Activated effector memory CD4-positive, alpha-beta T cell treated with anti-CD3 and anti-CD28 coated beads, Interleukin-2, amount 50 U/mL, for 16 hours (primary cell): ENCODE results near the gene CABP1.
A peak's percentile ranks its signal among the peaks of the same experiment; 100 is the strongest.
"Not testable (repeated sequence)": the region's sequence is repeated elsewhere in the genome, so short reads cannot be mapped to it uniquely, and the experiment has no call there.

ENCODE experiments used
- DNase-seq: peaks from one replicate; pipeline ENCODE4 v3.0.0-alpha.2; 2020

CABP1 gene

DNA sequence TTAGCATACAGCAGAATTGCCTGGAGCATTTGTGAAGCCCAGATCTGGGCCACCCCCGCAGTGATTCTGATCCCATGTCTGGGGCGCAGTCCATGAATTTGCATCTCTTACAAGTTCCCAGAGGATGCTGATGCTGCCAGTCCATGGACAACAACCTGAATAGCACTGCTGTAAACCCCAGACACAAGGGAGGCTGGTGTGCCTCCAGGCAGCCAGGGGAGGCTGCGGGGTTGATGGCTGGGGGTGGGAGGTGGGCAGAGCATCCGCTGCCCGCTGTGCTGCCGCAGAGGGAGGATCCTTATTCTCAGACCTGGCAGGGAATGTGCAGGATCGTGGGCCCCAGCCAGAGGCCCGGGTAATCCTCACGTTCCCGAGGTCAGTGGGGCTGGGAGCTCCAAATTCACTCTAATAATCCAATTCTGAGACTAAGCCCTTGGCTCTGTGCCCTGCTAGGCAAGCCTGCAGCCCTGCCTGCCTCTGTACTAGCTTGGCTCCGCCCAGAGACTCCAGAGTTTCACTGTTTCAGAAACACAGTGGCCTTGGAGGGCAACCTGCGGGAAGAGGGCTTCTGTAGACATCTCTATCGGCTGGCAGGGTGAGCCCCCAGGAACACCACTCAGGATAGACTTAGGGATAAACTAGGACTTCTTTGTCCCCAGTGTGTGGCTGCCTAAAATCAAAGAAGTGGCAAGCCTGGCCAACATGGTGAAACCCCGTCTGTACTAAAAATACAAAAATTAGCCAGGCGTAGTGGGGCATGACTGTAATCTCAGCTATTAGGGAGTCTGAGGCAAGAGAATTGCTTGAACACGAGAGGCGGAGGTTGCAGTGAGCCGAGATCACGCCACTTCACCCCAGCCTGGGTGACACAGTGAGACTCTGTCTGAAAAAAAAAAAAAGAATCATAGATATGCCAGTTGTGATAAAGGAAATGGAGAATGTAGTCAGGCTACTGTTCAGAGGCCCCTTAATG, 28.7 kb downstream of the CABP1 start:
- DNase-seq, result no peak

- not testable (repeated sequence) for DNase-seq
These were observed 29.8 kb downstream of the CABP1 start for GRCh38 chr12:120670237-120670636.

DNA sequence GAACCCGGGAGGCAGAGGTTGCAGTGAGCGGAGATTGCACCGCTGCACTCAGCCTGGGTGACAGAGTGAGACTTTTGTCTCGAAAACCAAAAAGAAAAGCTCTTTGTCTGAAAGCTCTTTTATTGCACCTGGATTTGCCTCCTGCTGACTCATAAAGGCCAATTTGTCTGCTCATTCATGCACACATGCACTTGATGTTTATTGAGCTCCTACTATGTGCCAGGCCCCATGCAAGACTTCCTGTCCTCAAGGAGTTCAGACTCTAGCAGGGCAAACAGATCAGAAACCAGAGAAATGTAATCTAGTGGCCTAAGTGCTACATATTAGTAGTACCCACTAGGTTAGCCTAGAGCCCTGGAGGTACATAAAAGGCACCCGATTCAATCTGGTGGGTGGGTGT, 30.2 kb downstream of the CABP1 start:
- no peak for DNase-seq

- DNase-seq, result no peak
These were observed 33.7 kb downstream of the CABP1 start for GRCh38 chr12:120674097-120674636.

- no peak for DNase-seq
These were observed 37.5 kb downstream of the CABP1 start for GRCh38 chr12:120677765-120678473.

- DNase-seq, result no peak
These were observed 38.1 kb downstream of the CABP1 start for GRCh38 chr12:120678572-120678971.

DNA sequence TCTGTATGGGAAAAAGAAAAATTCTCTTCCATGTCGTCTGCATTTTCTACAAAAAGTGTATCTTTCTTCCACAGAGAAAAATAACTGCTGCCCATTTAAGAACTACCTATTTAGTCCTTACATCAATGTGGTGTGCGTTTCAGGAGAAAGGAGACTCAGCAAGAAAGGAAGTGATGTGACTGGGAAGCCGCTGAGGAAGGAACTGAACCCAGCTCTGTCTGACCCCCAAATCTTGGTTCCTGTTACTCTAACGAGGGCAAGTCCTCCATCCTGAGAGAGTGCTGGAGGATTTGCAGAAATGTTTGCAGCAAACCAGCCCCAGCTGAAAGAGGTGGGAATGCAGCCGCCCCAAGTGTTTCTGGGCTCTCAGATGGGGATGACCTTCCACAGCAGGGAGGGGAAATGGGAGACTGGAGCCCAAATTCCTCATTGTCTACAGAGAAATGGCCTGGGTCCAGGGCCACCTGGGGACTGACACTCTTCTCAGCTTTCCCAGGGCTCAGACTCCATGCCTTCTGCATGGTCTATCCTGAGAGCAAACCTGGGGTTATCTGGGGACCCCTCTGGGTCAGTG, 39.8 kb downstream of the CABP1 start:
- DNase-seq, result no peak

DNA sequence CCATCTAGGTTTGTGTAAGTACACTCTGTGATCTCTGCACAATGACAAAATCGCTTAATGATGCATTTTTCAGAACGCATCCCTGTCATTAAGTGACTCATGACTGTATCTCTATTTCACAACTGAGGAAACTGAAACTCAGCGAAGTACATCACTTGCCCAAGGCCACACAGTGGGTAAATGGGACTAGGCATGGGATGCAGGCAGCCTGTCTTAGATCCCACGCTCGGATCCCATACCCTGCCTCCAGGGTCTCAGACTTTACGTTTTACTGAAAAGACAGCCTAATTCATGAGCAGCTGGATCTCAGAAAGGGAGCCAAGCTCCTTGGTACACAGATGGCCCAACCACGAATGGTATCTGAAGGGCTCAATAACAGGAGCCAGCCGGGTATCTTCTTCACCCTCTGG, 44.1 kb downstream of the CABP1 start:
- DNase-seq, result no peak

DNA sequence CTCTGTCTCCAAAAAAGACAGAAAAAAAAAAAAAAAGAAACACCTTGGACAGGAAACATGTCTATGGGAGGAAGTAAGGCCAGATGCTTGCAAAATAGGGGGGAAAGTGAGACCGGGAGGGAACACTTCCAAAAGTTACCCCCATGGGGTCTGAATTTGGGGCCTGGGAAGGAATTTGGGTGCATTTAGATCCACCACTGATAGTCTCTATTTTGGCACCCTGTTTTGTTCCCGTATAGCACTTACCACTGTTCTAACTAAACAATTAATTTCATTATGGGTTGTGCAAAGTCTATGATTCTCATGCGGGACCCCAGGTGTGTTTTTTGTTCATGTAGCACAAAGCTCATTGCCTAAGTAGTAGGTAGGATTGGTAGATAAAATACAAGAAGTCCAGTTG, 45.1 kb downstream of the CABP1 start:
- DNase-seq, result no peak

DNA sequence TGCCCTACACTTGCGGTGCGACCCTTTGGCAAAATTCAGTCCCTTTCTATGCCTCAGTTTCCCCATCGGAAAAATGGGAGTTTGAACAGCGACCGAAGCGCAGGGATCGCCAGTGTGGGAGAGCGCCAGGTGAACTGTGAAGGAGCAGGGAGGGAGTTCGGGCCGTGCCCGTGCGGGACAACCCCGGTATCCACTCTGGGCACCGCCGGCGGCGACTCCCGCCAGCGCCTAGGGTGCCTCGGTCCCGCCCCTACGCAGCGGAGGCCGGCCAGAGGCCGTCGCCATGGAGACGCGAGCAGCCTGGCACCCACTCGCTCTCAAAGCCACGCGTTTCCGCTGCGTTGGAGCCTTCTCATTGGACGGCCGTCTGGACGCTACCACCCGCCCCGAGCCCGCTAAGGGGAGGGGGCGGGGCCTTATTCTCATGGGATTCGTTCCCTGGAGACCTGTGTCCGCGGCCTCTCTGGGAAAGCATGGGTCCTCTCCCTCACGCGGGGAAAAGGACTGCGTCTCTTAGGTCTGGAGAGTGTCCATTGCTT, 45.8 kb downstream of the CABP1 start:
- DNase-seq, result peak; percentile 99

DNA sequence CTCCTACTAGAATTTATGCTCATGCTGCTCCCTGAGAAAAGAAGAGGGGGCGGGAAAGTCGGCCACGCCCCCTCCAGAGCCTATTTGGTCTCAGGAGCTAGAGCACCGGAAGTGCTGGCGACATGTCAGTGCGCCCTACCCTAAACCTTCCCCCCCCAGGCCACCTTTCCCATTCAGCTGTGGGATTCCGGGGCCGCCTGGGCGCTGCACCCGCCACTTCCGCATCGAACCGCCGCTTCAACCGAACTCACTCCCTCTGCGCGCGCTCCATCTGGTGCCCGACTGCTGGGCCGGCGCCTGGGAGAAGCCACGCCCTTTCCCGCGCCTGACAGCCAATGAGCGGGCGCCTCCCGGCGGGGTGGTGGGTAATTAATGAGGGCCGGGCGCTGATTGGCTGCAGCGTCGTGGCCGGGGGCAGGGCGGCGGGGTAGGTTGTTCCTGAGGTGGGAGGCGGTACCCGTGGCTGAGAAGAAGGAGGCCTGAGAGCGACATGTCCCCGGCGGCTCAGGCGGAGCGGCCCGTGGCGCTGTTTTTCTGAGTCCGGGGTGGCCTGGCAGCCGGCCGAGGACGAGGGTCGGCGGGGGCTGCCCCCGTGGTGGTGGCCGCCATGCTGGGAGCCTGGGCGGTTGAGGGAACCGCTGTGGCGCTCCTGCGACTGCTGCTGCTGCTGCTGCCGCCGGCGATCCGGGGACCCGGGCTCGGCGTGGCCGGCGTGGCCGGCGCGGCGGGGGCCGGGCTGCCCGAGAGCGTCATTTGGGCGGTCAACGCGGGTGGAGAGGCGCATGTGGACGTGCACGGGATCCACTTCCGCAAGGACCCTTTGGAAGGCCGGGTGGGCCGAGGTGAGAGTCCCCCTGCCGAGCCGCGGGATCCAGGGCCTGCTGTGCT, 46.5 kb downstream of the CABP1 start, which contains the start of gene MLEC:
MLEC (plus strand) TSS at position 460 of the 888 bp plus-strand sequence; CDS start at position 608, 148 bp downstream.
- DNase-seq, result peak; percentile 100

GRCh38 chr12:120687578-120688289, 47.3 kb downstream of the CABP1 start:
- DNase-seq, result peak; percentile 78

- DNase-seq, result no peak
These were observed 48.2 kb downstream of the CABP1 start for GRCh38 chr12:120688527-120689071.

DNA sequence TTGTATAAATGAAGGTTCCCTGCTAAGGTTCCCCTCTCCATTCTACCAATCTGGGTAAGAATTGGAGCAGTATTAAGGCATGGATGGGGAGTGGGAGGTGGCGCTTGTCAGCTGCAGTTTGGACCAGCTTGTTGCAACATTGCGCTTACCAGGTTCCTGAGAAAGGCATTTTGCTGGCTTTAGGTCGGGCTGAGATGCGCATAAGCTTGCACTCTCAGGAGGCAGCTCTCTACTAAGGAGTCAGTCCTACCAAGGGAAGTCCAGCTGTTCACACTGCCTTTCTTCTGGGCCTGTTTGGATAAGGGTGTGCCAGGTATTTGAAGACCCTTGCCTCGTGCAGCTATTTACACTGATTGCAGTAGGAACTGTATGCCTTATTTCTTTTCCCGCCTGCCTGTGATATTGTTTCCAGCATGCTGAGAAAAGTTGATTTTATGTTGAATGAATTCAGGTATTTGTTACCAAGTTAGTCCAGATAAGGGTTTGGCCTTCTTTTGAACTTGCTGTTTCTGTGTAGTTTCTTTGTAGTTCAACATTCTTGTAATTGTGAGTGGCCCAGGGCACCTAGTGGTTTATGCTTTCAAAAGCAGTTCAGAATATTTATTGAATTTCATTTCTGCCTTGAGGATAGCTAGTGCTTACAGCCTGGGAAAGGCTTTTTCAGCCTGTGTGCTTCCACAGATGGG, 49.1 kb downstream of the CABP1 start:
- no peak for DNase-seq

DNA sequence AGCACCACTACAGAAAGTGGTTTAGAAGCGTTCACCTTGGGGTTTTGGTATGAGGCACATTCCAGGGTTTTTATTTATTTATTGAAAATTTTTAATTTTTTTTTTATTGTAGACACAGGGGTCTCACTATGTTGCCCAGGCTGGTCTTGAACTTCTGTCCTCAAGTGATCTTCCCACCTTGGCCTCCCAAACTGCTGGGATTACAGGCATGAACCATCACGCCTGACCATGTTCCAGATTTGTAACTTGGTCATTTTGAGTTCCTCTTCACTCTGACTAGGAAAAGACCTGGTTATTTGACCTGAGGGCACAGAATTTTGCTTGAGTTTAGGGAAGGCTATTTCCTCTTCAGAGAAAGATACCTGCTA, 49.6 kb downstream of the CABP1 start:
- no peak for DNase-seq

- DNase-seq, result no peak
These were observed 50.6 kb downstream of the CABP1 start for GRCh38 chr12:120690978-120691377.

DNA sequence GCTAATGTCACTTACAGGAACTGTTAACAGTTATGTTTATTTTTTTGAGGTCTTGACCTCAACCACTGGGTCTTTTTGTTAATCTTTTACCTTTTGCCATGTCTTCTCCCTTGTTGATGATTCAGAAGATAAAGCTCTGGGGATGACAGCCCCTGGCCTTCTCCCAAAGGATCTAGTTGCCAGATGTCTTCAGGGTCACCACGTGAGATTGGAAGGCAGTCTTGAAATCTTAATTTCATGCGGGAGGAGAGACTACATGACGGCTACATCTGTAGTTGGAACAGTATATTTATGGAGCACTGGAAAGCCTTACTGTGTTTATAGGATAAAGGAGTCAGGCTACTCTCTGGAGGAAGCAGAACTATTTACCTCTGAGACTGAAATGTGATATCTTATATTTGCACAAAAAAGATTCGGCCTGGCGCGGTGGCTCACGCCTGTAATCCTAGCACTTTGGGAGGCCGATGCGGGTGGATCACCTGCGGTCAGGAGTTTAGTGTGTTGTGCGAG, 52.2 kb downstream of the CABP1 start:
- no peak for DNase-seq

DNA sequence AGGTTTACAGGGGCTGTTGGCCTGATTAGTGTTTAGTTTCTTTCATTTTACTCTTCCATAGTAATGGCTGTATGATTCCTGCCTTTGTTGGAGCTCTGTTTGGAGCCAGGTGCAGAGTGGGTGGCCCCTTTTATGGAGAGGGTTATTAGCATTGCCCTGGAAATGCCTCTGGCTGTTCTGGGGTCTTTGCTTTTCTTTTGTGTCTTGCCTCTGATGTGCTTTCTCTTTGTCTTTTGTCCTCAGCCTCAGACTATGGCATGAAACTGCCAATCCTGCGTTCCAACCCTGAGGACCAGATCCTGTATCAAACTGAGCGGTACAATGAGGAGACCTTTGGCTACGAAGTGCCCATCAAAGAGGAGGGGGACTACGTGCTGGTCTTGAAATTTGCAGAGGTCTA, 53.4 kb downstream of the CABP1 start:
- no peak for DNase-seq

DNA sequence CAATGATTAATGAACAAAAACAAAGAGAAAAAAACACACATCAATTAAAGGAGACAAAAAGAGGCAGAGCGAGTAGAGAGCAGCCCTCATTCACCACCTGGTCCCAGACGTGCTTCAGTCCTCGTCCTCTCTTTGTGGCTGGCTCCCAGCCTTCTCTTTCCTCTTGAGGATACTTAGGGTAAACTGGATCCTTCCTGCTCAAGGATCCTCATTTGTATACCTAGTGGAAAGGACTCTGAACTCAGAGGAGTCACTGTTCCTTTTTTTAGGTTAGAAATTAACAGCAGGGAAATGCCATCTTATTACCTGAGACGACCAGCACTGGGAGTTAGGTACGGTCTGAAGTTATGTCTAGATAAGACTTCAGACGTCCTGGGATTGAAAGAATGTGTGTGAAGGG, 56.2 kb downstream of the CABP1 start:
- DNase-seq, result no peak

GRCh38 chr12:120697344-120697743, 56.9 kb downstream of the CABP1 start:
- no peak for DNase-seq
